ENCODE data around the gene FREM1.
A peak's percentile ranks its signal among the peaks of the same experiment; 100 is the strongest.

The FREM1 gene

GRCh38 chr9:14883310-14883944, 26.8 kb downstream of the FREM1 start:
- H3K4me1 Mint-ChIP-seq = peaks cover 34% of the 10 kb centered on the region
- H3K27ac Mint-ChIP-seq = peak overlapping the region; percentile 67
- peaks cover 2% of the 10 kb centered on the region for H3K27me3 Mint-ChIP-seq (ENCODE audit: low read depth, poor library complexity)

GRCh38 chr9:14882090-14882489, 28.1 kb downstream of the FREM1 start:
- no peak for DNase-seq
- Mint-ChIP-seq H3K9me3 (peaks cover 47% of the 10 kb centered on the region), H3K4me1 (peaks cover 24% of the 10 kb centered on the region), H3K4me3 (no peak overlapping the region), H3K27me3 (ENCODE audit: low read depth, poor library complexity) (peaks cover 4% of the 10 kb centered on the region), H3K36me3 (ENCODE audit: low read depth) (peaks cover 76% of the 10 kb centered on the region), H3K27ac (no peak overlapping the region)
- TF ChIP-seq CTCF (IDR thresholded peaks at IDR 0.05) = no peak

More at GRCh38 chr9:14883310-14883944, 26.8 kb downstream of the FREM1 start:
- H3K36me3 Mint-ChIP-seq (ENCODE audit: low read depth) = peaks cover 67% of the 10 kb centered on the region
- no peak for DNase-seq
- H3K9me3 Mint-ChIP-seq = peaks cover 33% of the 10 kb centered on the region
- no peak overlapping the region for H3K4me3 Mint-ChIP-seq
- no peak for TF ChIP-seq CTCF (IDR thresholded peaks at IDR 0.05)

- Mint-ChIP-seq H3K4me3 (no peak overlapping the region), H3K36me3 (ENCODE audit: low read depth) (peaks cover 83% of the 10 kb centered on the region)
- no peak for DNase-seq
These were observed 29.2 kb downstream of the FREM1 start for GRCh38 chr9:14881006-14881405.

GRCh38 chr9:14870090-14870489, 40.1 kb downstream of the FREM1 start:
- peak overlapping the region; percentile 11 for H3K27ac Mint-ChIP-seq
- peaks cover 51% of the 10 kb centered on the region for H3K4me1 Mint-ChIP-seq
- DNase-seq = no peak
- TF ChIP-seq CTCF (IDR thresholded peaks at IDR 0.05) = no peak
- peak overlapping the region; percentile 16 for H3K4me3 Mint-ChIP-seq
- peaks cover 4% of the 10 kb centered on the region for H3K27me3 Mint-ChIP-seq (ENCODE audit: low read depth, poor library complexity)
- peaks cover 32% of the 10 kb centered on the region for H3K9me3 Mint-ChIP-seq
- peaks cover 19% of the 10 kb centered on the region for H3K36me3 Mint-ChIP-seq (ENCODE audit: low read depth)

More at GRCh38 chr9:14881006-14881405, 29.2 kb downstream of the FREM1 start:
- peaks cover 22% of the 10 kb centered on the region for H3K4me1 Mint-ChIP-seq
- H3K27me3 Mint-ChIP-seq (ENCODE audit: low read depth, poor library complexity) = peaks cover 4% of the 10 kb centered on the region
- H3K9me3 Mint-ChIP-seq = peaks cover 55% of the 10 kb centered on the region
- TF ChIP-seq CTCF (IDR thresholded peaks at IDR 0.05) = no peak
- peak overlapping the region; percentile 83 for H3K27ac Mint-ChIP-seq

- TF ChIP-seq CTCF (IDR thresholded peaks at IDR 0.05) = no peak
- H3K9me3 Mint-ChIP-seq = peaks cover 28% of the 10 kb centered on the region
- peak overlapping the region; percentile 93 for H3K27ac Mint-ChIP-seq
- peaks cover 16% of the 10 kb centered on the region for H3K36me3 Mint-ChIP-seq (ENCODE audit: low read depth)
- no peak overlapping the region for H3K4me3 Mint-ChIP-seq
- peaks cover 4% of the 10 kb centered on the region for H3K27me3 Mint-ChIP-seq (ENCODE audit: low read depth, poor library complexity)
- DNase-seq = no peak
- peaks cover 55% of the 10 kb centered on the region for H3K4me1 Mint-ChIP-seq
These were observed 40.6 kb downstream of the FREM1 start for GRCh38 chr9:14869671-14870070.
